GM18873 (cell line): ENCODE measurements around the gene ITLN2.
"Not testable (repeated sequence)": the region's sequence is repeated elsewhere in the genome, so short reads cannot be mapped to it uniquely, and the experiment has no call there.

ENCODE experiments used
- ATAC-seq: cut with Tn5 transposase; IDR thresholded peaks from one replicate; pipeline ENCODE4 v1.9.1; 2021; ENCODE audit warnings: mild to moderate bottlenecking, moderate library complexity, moderate number of reproducible peaks; ENCODE audit not compliant: unreplicated experiment, low FRiP score

Gene ITLN2

DNA sequence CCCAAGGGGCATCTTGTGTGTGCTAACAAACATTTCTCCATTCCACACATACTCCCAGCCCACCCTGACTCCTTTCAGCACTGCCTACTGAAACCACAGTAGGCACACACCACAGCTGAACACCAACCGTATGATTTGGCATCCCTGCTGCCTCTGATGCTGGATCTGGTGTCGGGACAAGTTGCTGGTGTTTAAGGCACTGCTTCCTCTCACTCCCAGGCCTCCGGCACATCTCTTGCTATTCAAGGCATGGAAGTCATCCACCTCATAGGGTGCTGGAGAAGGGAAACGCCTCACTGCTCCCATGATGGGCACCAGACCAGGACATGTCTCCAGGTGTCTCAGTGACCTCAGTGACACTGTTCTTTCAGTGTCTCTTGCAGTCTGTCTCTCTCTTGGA is 2.4 kb upstream of the ITLN2 start:
- ATAC-seq = no peak

DNA sequence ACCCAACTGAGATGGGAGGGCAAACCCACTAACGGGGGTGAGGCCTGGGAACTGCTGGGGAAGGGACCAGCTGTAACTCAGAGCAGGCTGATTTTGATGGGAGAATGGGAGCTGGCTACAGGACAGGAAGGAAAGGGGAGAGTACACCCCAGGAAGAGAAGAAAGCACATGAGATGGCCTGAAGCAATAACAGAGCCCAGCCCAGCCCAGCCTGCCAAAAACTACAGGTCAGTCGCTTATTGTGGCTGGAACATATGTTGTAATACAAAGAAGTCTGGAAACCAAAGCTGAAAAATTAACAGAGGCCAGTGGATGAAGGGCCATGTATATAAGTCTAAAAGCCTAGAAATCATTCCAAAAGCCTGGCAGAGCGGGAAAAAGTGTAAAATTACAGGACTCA is 1.6 kb downstream of the ITLN2 start:
- no peak for ATAC-seq

DNA sequence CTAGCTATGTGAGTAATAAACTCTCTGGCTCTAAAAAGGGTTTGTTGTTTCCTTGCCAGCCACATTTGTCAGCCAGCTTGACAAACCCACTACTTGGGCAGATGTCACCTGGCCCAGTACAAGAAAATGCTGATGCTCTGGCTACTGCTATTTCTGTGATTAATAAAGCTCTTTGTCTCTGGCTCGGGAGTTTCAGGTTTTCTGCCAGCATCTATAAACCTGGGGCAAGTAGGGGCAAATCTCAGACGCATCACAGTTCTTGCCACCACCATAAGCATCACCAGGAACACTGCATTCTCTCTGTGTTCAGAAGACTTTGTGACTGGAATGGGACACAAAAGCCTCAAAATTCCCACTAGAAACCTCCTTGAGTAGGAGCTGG is 2.5 kb downstream of the ITLN2 start:
- ATAC-seq = no peak

DNA sequence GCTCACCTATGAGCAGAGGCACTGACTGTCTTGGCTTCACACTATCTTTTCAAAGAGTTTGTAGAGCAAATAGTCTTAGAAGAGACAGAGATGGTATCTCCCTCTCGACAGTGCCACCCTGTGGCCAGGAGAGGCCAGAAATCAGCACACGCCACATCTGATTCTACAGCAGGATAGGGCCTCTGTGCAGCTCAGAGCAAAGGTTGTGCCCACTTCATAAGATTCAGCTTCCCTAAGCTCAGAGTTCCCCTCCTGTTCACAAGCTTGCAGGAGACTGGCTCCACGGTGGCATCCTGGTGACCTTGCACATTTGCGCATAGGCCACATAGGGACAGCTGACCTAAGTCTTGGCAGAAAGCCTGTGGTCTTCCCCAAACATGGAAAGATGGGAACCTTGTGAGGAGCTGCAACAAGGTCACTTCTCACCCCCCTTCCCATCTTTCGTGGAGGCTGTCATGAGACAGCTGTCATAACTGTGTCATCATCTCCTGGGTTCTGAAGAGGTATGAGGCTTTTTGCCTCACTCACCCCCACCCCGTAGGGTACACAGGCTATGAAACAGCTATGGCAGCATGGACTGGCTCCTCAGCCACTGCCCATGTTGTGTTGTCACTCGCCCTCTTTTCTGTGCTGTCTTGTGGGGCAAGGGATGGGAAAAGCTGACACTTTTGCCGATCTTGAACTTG is 3.0 kb downstream of the ITLN2 start:
- no peak for ATAC-seq

DNA sequence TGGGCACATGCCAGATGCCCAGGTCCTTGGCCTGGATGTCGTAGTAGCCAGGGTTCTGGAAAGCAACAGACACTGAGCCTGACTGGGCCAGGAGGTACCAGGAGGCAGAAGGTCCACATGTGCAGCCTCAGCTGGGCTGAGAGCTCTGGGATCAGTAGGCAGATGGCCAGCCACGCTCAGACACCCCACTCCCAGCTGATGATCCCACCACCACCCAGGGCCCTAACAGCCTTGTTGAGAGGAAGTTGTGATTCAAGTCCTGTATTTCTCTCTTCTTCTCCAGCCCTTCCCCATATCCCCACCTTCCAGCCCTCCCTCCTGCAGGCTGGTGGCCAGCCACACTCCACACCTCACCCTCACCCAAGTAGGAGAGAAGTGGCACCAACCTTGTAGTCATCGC is 4.0 kb downstream of the ITLN2 start:
- no peak for ATAC-seq

DNA sequence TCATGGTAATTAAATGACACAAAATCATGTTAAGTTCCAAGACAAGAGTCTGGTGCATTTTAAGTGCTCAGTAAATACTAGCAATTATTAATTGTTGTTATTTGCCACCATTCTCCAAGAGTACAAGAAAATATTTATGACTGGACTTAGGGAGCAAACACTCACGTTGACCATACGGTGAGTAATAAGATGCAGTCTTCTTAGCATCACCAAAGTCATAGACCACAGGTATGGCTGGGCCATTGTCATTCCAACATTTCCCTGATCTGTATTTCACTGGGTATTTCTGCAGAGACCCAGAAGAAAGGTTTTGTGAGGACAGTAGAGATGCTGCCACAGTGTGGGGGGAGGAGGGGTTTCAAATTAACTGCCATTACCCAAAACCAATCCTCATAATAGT is 4.7 kb downstream of the ITLN2 start:
- ATAC-seq = no peak

DNA sequence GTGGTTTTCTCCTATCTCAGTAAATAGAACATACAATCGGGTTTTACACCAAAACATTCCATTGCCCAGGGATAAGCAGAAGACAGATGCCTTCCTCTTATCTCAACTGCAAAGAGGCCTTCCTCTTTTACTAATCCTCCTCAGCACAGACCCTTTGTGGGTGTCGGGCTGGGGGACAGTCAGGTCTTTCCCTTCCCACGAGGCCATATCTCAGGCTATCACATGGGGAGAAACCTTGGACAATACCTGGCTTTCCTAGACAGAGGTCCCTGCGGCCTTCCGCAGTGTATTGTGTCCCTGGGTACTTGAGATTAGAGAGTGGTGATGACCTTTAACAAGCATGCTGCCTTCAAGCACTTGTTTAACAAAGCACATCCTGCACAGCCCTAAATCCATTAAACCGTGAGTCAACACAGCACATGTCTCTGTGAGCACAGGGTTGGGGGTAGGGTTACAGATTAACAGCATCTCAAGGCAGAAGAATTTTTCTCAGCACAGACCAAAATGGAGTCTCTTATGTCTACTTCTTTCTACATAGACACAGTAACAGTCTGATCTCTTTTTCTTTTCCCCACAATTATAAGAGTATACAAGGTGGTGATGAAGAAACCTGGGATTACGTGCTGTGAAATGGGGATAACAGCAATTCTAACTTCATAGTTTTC is 5.3 kb downstream of the ITLN2 start:
- not testable (repeated sequence) for ATAC-seq

DNA sequence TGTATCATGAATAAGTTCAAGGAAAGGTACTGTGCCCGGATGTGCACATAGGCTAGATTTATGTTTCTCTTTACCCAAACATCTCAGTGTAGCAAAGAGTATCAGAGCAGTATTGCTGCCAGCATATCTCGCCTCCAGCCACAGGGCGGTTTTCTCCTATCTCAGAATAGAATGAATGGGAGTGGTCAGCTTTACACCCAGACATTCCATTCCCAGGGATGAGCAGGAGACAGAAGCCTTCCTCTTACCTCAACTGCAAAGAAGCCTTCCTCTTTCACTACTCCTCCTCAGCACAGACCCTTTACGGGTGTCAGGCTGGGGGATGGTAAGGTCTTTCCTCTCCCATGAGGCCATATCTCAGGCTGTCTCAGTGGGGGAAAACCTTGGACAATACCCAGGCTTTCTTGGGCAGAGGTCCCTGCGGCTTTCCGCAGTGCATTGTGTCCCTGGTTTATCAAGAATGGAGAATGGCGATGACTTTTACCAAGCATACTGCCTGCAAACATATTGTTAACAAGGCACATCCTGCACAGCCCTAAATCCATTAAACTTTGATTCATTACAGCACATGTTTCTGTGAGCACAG is 7.3 kb downstream of the ITLN2 start:
- ATAC-seq = not testable (repeated sequence)

DNA sequence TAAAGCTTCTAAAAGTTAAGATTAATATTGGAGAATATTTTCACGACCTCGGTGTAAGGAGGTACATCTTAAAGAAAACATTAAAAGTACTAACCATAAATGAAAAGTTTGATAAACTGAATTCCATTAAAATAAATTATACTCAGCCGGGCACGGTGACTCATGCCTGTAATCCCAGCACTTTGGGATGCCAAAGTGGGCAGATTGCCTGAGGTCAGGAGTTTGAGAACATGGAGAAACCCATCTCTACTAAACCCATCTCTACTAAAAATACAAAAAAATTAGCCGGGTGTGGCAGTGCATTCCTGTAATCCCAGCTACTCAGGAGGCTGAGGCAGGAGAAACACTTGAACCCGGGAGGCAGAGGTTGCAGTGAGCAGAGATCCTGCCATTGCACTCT is 8.7 kb downstream of the ITLN2 start:
- ATAC-seq = not testable (repeated sequence)

DNA sequence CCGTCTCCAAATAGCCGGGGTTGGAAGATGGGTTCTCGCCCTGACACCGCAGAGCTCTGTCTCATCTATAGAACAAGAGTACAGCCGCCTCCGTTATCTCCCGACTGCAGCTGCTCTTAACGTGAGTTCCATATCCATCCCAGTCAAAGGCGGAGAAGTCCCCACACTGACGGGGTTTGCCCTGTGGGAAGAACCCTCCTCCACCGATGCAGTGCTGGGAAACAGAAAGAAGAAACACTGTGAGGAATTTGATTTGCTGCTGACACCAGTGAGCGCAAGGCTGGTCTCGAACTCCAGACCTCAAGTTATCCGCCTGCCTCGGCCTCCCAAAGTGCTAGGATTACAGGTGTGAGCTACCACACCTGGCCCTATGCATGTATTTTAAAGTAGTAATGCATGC is 9.5 kb downstream of the ITLN2 start:
- no peak for ATAC-seq

DNA sequence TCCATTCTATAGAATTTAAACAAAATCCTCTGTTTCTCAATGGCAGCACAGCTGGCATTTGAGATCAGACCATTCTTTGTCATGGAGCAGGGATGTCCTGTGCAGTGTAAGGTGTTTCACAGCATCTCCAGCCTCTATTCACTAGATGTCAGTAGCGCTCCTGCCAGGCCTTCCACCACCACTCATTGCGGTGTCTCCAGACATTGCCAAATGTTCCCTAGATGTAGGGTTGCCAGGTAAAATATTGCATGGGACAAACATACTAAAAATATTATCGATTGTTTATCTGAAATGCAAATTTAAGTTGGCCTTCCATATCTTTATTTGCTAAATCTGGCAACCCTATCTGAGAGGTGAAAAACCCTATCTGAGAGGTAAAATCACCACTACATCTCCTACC is 11.7 kb downstream of the ITLN2 start:
- ATAC-seq = no peak

DNA sequence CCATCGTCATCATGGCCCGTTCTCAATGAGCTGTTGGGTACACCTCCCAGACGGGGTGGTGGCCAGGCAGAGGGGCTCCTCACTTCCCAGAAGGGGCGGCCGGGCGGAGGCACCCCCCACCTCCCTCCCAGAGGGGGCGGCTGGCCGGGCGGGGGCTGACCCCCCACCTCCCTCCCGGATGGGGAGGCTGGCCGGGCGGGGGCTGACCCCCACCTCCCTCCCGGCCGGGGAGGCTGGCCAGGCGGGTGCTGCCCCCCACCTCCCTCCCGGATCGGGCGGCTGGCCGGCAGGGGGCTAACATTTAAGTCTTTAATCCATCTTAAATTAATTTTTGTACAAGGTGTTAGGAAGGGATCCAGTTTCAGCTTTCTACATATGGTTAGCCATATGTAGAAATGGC is 17.9 kb downstream of the ITLN2 start:
- ATAC-seq = not testable (repeated sequence)

DNA sequence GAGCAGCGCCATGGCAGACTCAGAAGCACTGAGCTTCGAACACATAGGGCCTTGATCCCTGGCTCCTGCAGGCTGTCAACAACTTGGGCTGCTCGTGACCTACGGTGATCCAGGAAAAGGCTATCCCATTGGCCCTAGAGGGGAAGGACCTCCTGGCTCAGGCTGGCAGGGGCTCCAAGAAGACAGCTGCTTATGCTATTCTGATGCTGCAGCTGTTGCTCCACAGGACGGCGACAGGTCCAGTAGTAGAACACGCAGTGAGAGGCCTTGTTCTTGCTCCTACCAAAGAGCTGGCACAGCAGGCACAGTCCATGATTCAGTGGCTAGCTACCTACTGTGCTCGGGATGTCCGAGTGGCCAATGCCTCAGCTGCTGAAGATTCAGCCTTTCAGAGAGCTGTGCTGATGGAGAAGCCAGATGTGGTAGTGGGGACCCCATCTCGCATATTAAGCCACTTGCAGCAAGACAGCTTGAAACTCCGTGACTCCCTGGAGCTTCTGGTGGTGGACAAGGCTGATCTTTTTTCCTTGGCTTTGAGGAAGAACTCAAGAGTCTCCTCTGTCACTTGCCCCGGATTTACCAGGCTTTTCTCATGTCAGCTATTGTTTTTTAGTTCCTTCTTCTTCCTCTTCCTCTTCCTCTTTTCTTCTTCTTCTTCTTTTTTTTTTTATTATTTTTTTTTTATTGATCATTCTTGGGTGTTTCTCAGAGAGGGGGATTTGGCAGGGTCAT is 18.9 kb downstream of the ITLN2 start:
- ATAC-seq = no peak

DNA sequence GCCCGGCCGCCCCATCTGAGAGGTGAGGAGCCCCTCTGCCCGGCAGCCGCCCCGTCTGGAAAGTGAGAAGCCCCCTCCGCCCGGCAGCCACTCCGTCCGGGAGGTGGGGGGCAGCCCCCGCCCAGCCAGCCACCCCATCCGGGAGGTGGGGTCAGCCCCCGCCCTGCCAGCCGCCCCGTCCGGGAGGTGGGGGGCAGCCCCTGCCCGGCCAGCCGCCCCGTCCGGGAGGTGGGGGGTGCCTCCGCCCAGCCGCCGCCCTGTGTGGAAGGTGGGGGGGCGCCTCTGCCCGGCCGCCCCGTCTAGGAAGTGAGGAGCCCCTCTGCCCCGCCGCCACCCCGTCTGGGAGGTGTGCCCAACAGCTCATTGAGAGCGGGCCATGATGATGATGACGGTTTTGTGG is 21.3 kb downstream of the ITLN2 start:
- ATAC-seq = not testable (repeated sequence)

DNA sequence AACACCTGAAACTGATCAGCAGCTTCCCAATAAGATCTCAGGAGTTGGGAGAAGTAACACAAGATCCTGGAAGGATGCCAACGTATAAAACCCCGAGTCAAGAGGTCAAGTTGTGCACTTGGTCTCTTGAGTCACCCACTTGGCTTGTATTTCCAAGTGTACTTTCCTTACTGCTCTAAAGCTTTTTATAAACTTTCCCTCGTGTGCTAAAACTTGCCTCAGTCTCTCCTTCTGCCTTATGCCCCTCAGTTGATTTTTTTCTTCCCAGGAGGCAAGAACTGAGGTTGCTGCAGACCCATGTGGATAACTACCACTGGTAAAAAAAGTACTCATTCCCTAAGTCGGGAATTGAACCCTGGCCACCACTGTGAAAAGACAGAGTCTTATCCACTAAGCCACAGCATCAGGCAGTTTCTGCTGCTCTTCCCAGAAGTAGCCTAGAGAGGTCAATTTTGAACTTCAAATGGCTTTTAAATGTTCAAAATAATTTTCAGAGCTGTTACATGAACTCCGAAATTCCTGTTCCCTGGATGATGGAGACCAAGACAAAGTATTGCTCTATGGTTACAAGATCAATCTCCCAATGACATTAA is 28.9 kb downstream of the ITLN2 start:
- ATAC-seq = no peak

DNA sequence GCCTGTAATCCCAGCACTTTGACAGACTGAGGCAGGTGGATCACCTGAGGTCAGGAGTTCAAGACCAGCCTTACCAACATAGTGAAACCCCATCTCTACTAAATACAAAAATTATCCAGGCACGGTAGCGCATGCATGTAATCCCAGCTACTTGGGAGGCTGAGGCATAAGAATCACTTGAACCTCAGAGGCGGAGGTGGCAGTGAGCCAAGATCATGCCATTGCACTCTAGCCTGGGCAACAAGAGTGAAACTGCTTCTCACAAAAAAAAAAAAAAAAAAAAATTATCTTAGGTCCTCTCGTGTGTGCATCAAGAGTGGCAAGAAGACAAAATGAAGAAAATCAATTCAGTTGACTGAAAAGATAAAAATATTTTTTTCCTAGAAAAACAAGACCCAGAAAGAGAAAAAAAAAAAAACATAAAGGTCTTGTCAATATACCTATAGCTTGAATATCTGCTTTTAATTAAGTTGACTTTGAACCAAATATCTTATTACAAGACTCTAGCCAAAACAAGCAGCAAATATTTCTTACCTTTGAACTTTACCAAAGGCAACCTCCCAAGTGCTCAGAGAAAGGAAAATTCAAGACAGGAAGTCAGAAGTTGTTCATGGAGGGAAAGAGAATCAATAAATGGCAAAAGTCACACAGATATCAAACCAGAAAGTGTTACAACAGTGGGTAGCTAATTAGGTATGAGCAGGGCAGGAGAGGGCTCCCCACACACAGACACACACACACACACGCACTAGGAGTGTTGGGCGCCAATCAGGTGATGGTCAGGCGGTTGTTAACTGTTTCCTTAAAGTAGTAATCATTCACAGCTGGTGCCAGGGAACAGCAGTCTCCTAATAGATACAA is 29.6 kb downstream of the ITLN2 start:
- ATAC-seq = no peak

DNA sequence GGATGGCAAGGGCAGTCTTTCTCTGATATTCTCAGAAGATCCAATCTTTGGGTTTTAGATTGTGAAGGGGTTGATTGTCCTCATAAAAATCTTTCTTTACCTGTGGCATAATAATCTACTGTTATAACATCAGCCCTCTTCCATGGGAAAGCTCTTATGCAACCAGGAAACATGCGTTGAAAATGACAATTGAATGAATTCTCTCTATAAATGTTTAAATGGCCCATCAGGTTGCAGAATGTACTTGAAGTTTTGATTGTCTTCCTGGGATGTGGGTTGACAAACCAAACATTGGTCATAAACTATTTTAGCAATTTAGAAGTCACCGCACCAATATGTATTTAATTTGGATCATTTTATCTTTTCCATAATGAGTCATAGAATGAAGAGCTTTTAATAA is 37.9 kb downstream of the ITLN2 start:
- ATAC-seq = no peak

DNA sequence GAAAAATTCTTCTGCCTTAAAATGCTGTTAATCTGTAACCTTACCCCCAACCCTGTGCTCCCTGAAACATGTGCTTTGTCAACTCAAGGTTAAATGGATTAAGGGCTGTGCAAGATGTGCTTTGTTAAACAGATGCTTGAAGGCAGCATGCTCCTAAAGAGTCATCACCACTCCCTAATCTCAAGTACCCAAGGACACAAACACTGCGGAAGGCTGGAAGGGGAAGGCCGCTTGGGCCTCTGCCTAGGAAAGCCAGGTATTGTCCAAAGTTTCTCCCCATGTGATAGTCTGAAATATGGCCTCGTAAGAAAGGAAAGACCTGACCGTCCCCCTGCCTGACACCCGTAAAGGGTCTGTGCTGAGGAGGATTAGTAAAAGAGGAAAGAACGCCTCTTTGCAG is 41.4 kb downstream of the ITLN2 start:
- ATAC-seq = not testable (repeated sequence)

DNA sequence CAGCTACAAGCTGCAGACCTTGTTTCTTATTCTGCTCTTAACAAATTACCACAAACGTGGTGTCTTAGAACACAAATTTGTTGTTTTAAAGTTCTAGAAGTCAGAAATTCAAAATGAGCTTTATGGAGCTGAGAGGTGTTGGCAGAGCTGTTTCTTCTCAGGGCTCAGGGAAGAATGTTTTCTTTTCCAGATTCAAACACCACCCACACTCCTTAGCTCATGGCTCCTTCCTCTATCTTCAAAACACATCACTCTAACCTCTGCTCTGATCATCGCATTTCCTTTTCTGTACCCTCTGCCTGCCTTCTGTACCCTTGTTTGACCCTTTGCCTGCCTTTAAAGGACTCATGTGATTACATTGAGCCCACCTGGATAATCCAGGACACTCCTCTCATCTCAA is 42.7 kb downstream of the ITLN2 start:
- ATAC-seq = no peak

DNA sequence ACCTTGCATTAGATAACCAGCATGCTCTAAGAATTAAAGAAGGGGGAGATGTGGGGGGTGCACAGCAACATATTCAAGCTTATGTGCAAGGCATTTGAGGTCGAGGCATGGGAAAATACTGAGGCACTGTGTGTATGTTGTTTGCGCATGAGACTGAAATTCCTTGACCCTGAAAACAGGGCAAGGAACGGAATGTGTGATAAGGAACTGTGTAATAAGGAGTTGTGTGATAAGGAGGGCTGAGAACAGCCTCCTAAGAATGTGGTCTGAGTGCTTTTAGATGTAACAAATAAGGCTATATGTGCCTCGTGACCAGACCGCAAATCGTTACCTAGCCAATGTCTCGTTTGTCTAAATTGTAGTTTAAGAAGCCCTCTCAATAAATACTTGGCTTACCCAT is 43.2 kb downstream of the ITLN2 start:
- no peak for ATAC-seq
